SK-N-SH (cell line): ENCODE measurements around the gene PPM1N. TPM values are rescaled to one million over a fixed set of nuclear protein-coding genes. Genes with fewer than 3 reads are reported as not detected.

Source experiments
- CTCF ChIA-PET: fragments of 300-600, 350-600 bp; formaldehyde crosslinking; extraction: SDS; loops from one replicate; lab custom pipeline; 2021; lab: Yijun Ruan, JAX
- POLR2A ChIA-PET: fragments of 350-600 bp; sonication (Branson Sonifier 250); formaldehyde crosslinking; extraction: SDS; loops from one replicate; lab custom pipeline; 2020; ENCODE audit warnings: antibody characterized with exemption, inconsistent platforms; lab: Yijun Ruan, JAX
- DNase-seq: peaks from one replicate; pipeline ENCODE4 v3.0.0; 2012
- H2AFZ ChIP-seq: fragments of 200-600 bp; sonication (generic); 2 replicates; pipeline ENCODE4 v1.8.1; 2016; ENCODE audit warnings: antibody characterized with exemption, mild to moderate bottlenecking, low read depth
- H3F3A ChIP-seq: fragments of 200-600 bp; sonication (generic); replicated peaks from 2 replicates; pipeline ENCODE3; 2016; ENCODE audit warnings: antibody characterized with exemption, mild to moderate bottlenecking; ENCODE audit not compliant: insufficient read depth
- H3K27ac ChIP-seq, 2 experiments: fragments of 200-500 bp in 1 of 2; fragments of 200-600 bp in 1 of 2; sonication (Bioruptor generic) in 1 of 2; sonication (generic), shearing (Covaris generic) in 1 of 2; 2 replicates each; pipeline versions ENCODE4 v1.5.1 to v1.6.1; 2014 to 2016; ENCODE audit warnings: low read depth in 2 of 2, inconsistent platforms in 1 of 2, low read length in 1 of 2, mild to moderate bottlenecking in 1 of 2, mixed read lengths in 1 of 2
- H3K27me3 ChIP-seq: fragments of 200-600 bp; sonication (generic), shearing (Covaris generic); 2 replicates; pipeline ENCODE4 v1.6.1; 2016; ENCODE audit warnings: mixed run types; ENCODE audit not compliant: insufficient read depth
- H3K36me3 ChIP-seq, 2 experiments: fragments of 200-500 bp in 1 of 2; fragments of 200-600 bp in 1 of 2; sonication (Bioruptor generic) in 1 of 2; sonication (generic) in 1 of 2; replicated peaks in 1 of 2; 2 replicates each; pipeline versions ENCODE3 to v1.5.1; 2014 to 2016; ENCODE audit warnings: low read length in 1 of 2, mild to moderate bottlenecking in 1 of 2; ENCODE audit not compliant: insufficient read depth in 2 of 2, control insufficient read depth in 1 of 2
- H3K4me1 ChIP-seq, 2 experiments: fragments of 200-500 bp in 1 of 2; fragments of 200-600 bp in 1 of 2; sonication (Bioruptor generic) in 1 of 2; sonication (generic), shearing (Covaris generic) in 1 of 2; 2 replicates each; pipeline versions ENCODE4 v1.5.1 to v1.6.1; 2014 to 2016; ENCODE audit warnings: low read depth in 1 of 2, low read length in 1 of 2, mixed run types in 1 of 2; ENCODE audit not compliant: insufficient read depth in 2 of 2, control insufficient read depth in 1 of 2
- H3K4me2 ChIP-seq: fragments of 200-600 bp; sonication (generic), shearing (Covaris generic); 2 replicates; pipeline ENCODE4 v1.6.1; 2017; ENCODE audit warnings: mixed run types
- H3K4me3 ChIP-seq, 2 experiments: fragments of 200-500 bp in 1 of 2; fragments of 200-600 bp in 1 of 2; sonication (Bioruptor generic) in 1 of 2; sonication (generic), shearing (Covaris generic) in 1 of 2; 2 replicates each; pipeline versions ENCODE4 v1.5.1 to v1.8.1; 2014 to 2016; ENCODE audit warnings: low read depth in 2 of 2, inconsistent platforms in 1 of 2, low read length in 1 of 2, mild to moderate bottlenecking in 1 of 2, mixed read lengths in 1 of 2, moderate library complexity in 1 of 2
- H3K79me2 ChIP-seq: fragments of 200-600 bp; sonication (generic); 2 replicates; pipeline ENCODE4 v1.8.1; 2017; ENCODE audit warnings: mild to moderate bottlenecking; ENCODE audit not compliant: insufficient read depth
- H3K9ac ChIP-seq: fragments of 200-600 bp; sonication (generic); 2 replicates; pipeline ENCODE4 v1.6.1; 2017; ENCODE audit warnings: mixed run types
- H3K9me2 ChIP-seq: fragments of 200-600 bp; sonication (generic); 2 replicates; pipeline ENCODE4 v1.6.1; 2017; ENCODE audit warnings: mixed run types
- H3K9me3 ChIP-seq: fragments of 200-600 bp; sonication (generic); 2 replicates; pipeline ENCODE4 v1.6.1; 2017; ENCODE audit warnings: mixed run types, mild to moderate bottlenecking, moderate library complexity
- H4K20me1 ChIP-seq: fragments of 200-600 bp; sonication (generic); 2 replicates; pipeline ENCODE4 v1.6.1; 2017; ENCODE audit warnings: mild to moderate bottlenecking, mixed run types; ENCODE audit not compliant: insufficient read depth
- CHD2 ChIP-seq: fragments of 150-350 bp; IDR thresholded peaks from 2 replicates; pipeline ENCODE4 v1.6.1; 2018; ENCODE audit warnings: low read length; ENCODE audit not compliant: partially characterized antibody
- ELF1 ChIP-seq: IDR thresholded peaks from 2 replicates; pipeline ENCODE4 v1.4.0; 2012
- EP300 ChIP-seq, 2 experiments: IDR thresholded peaks; 2 replicates each; pipeline versions ENCODE4 v1.4.0 to v1.6.1; 2012; ENCODE audit warnings: borderline replicate concordance in 1 of 2, low read depth in 1 of 2, low read length in 1 of 2
- EZH2phosphoT487 ChIP-seq: fragments of 200-600 bp; sonication (generic); IDR thresholded peaks from 2 replicates; pipeline ENCODE4 v1.6.1; 2017; ENCODE audit warnings: low read depth, mixed run types, mild to moderate bottlenecking, antibody characterized with exemption, moderate library complexity, borderline replicate concordance
- FOSL2 ChIP-seq: IDR thresholded peaks from 2 replicates; pipeline ENCODE4 v1.4.0; 2012; ENCODE audit warnings: low read depth, mild to moderate bottlenecking, moderate library complexity, borderline replicate concordance
- FOXM1 ChIP-seq: IDR thresholded peaks from 2 replicates; pipeline ENCODE4 v1.4.0; 2012; ENCODE audit warnings: low read depth, mild to moderate bottlenecking
- GATA2 ChIP-seq: sonication (generic); formaldehyde crosslinking; IDR thresholded peaks from 2 replicates; pipeline ENCODE4 v1.5.0; 2020; ENCODE audit warnings: mild to moderate bottlenecking, missing genetic modification reagents
- IRF3 ChIP-seq: fragments of 150-350 bp; IDR thresholded peaks from 2 replicates; pipeline ENCODE4 v1.6.1; 2016; ENCODE audit warnings: mild to moderate bottlenecking, low read depth, low read length
- JUND ChIP-seq: IDR thresholded peaks from 2 replicates; pipeline ENCODE4 v1.4.0; 2012
- MAX ChIP-seq: IDR thresholded peaks from 2 replicates; pipeline ENCODE4 v1.4.0; 2012; ENCODE audit warnings: low read depth
- MEF2A ChIP-seq: IDR thresholded peaks from 2 replicates; pipeline ENCODE4 v1.4.0; 2012; ENCODE audit warnings: low read depth, borderline replicate concordance
- NFIC ChIP-seq: IDR thresholded peaks from 2 replicates; pipeline ENCODE4 v1.4.0; 2012; ENCODE audit warnings: borderline replicate concordance
- RAD21 ChIP-seq: IDR thresholded peaks from 2 replicates; pipeline ENCODE4 v1.6.1; 2012; ENCODE audit warnings: mild to moderate bottlenecking, low read length
- RCOR1 ChIP-seq: fragments of 150-350 bp; IDR thresholded peaks from 2 replicates; pipeline ENCODE4 v1.6.1; 2017; ENCODE audit warnings: antibody characterized with exemption, low read length
- RXRA ChIP-seq: IDR thresholded peaks from 2 replicates; pipeline ENCODE4 v1.4.0; 2012; ENCODE audit warnings: low read depth, mild to moderate bottlenecking, borderline replicate concordance
- SIN3A ChIP-seq: IDR thresholded peaks from 2 replicates; pipeline ENCODE4 v1.6.1; 2012; ENCODE audit warnings: low read depth, mild to moderate bottlenecking, low read length, moderate library complexity, borderline replicate concordance
- SMC3 ChIP-seq: IDR thresholded peaks from 2 replicates; pipeline ENCODE4 v1.6.1; 2012; ENCODE audit warnings: low read depth, low read length, improper control_type of control experiment
- TCF12 ChIP-seq: IDR thresholded peaks from 2 replicates; pipeline ENCODE4 v1.4.0; 2012
- TEAD4 ChIP-seq: IDR thresholded peaks from 2 replicates; pipeline ENCODE4 v1.4.0; 2012; ENCODE audit warnings: mild to moderate bottlenecking, borderline replicate concordance; ENCODE audit not compliant: insufficient read depth
- USF1 ChIP-seq: IDR thresholded peaks from 2 replicates; pipeline ENCODE4 v1.4.0; 2012; ENCODE audit warnings: low read depth, borderline replicate concordance
- YY1 ChIP-seq: IDR thresholded peaks from 2 replicates; pipeline ENCODE4 v1.4.0; 2012; ENCODE audit warnings: low read depth, mild to moderate bottlenecking
- ZBTB33 ChIP-seq: IDR thresholded peaks from 2 replicates; pipeline ENCODE4 v1.4.0; 2012; ENCODE audit warnings: low read depth, borderline replicate concordance
- WGBS: methylation state at CpG from one replicate; pipeline ENCODE4 v1.1.6; 2017; ENCODE audit warnings: low lambda C conversion rate; 5-methylcytosine and 5-hydroxymethylcytosine counted together
- polyA plus RNA-seq, 3 experiments: library from polyadenylated mRNA; depleted of rRNA; stranded (reverse); fragments of >200 nt; gene quantifications; 2 replicates each; pipeline ENCODE4 v1.2.3, GENCODE V29; 2012

The PPM1N gene
- polyA plus RNA-seq, 1 of the 3 experiments (the other 2 are of a cell fraction), result 10.3 TPM

- TF ChIP-seq FOSL2, result no peak
- TF ChIP-seq FOXM1, result no peak
- no peak for TF ChIP-seq CHD2
- TF ChIP-seq YY1, result no peak
- no peak for TF ChIP-seq USF1
- TF ChIP-seq GATA2, result no peak
- TF ChIP-seq JUND, result no peak
- TF ChIP-seq SIN3A, result no peak
- no peak for TF ChIP-seq NFIC
- TF ChIP-seq TEAD4, result no peak
- TF ChIP-seq TCF12, result no peak
These were observed 22.5 kb upstream of the PPM1N start (continued) for GRCh38 chr19:45475537-45476291.

- no peaks in the 10 kb centered on the region for H3K27me3 ChIP-seq
- CTCF ChIA-PET, result interaction anchor here (1.1 to 27.6 kb wide), 3 partner anchors 9 to 48 kb away, joined by 4 to 870 read pairs (median 17); no protein-coding TSS in a partner anchor
- peaks cover 0 to 5% of the 10 kb centered on the region in 2 experiments; a peak in 2 of 4 replicates for H3K4me1 ChIP-seq
- H3K4me3 ChIP-seq, result no peak overlapping the region
- H3K79me2 ChIP-seq, result no peaks in the 10 kb centered on the region
- no peaks in the 10 kb centered on the region for H3K9me3 ChIP-seq
- no peak for DNase-seq
- WGBS, result 67% methylated on average over 4 of the region's 5 CpGs
- H3K27ac ChIP-seq, result no peak overlapping the region
- no peak overlapping the region for H2AFZ ChIP-seq
- no peaks in the 10 kb centered on the region for H3K9me2 ChIP-seq
- no peaks in the 10 kb centered on the region for H3K36me3 ChIP-seq
- H4K20me1 ChIP-seq, result peaks cover 7% of the 10 kb centered on the region; the same call in 1 of the 2 replicates
- no peak overlapping the region for H3K4me2 ChIP-seq
- TF ChIP-seq JUND, result no peak
- no peak for TF ChIP-seq ELF1
- no peak for TF ChIP-seq YY1
- TF ChIP-seq TCF12, result no peak
- no peak for TF ChIP-seq TEAD4
- TF ChIP-seq MEF2A, result no peak
- TF ChIP-seq MAX, result no peak
- no peak for TF ChIP-seq SMC3
- no peak for TF ChIP-seq RAD21
- no peak for TF ChIP-seq FOXM1
- no peak for TF ChIP-seq NFIC
- no peak for TF ChIP-seq FOSL2
- TF ChIP-seq EP300 (IDR thresholded peaks at IDR 0.05; ENCODE audit: borderline replicate concordance in 1 of 2, low read depth in 1 of 2, low read length in 1 of 2), result no peak
- no peak for TF ChIP-seq SIN3A
- TF ChIP-seq IRF3, result no peak
- no peak for TF ChIP-seq RCOR1
- TF ChIP-seq RXRA, result no peak
- TF ChIP-seq EZH2phosphoT487, result no peak
- TF ChIP-seq ZBTB33, result no peak
- TF ChIP-seq GATA2, result no peak
- TF ChIP-seq, all 33 proteins: peak for 0
- Histone ChIP-seq H3K9ac (no peak overlapping the region), H3F3A (peaks cover 13% of the 10 kb centered on the region)
- POLR2A ChIA-PET, result no interaction called here
These were observed 21.9 kb upstream of the PPM1N start for GRCh38 chr19:45476304-45476703.
